ENCODE measurements around the gene MBNL1. TPM values are rescaled to one million over a fixed set of nuclear protein-coding genes. Genes with fewer than 3 reads are reported as not detected.

Gene MBNL1
- polyA plus RNA-seq, 1 donor from 2014 or later, result 12.7 TPM

DNA sequence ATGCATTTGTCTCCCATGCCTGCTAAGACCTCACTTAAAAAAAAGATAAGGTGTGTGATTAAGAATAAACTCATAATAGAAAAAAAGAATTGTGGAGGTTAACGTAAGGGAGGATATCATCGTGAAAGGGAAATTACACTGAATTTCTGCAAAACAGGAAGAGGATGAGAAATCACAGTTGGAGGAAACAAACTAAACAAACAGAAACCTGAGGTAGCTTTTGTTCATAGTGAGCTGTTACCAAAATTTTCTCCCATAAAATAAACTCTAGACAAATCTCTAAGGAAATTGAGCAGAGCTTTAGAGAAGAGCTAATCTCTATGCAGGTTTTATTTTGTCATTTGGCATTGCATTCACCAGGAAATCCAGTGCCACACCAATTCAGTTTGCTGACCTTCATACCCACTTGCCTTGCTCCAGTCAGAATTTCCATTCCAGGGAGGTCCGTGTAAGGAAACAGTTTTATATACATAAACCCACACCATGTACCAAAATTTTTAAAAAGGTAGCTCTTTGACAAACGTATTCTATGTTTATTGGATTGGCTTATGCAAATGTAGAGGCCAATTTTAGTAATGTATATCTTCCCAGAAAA, 231.2 kb downstream of the MBNL1 start:
- H3K27me3 ChIP-seq (ENCODE audit: insufficient read depth, low read depth, low read length), result no peaks in the 10 kb centered on the region
- H2AFZ ChIP-seq (ENCODE audit: low read depth, low read length), result no peak overlapping the region

DNA sequence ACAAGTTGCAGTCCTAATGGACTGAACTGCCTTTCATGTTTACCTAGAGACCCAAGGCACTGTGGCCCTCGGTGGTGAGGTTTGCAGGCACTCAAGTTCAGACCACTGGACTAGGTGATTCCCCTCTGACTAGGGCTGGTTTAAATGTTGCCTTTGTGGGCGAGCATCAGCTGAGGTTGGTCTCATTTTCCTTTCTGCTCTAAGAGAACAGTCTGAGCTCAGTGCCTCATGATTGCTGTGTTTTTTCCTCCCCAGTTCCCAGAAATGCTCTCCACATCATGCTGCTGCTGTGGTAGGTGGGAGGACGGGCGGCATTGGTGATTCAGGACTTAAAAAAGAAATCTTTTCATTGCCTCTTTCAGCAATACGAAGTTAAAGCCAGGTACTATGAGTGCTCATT, 237.2 kb downstream of the MBNL1 start:
- Histone ChIP-seq H3K9me2 (ENCODE audit: insufficient read depth, low read length) (no peaks in the 10 kb centered on the region), H3F3A (ENCODE audit: insufficient read depth, low read length, poor library complexity, severe bottlenecking) (no peaks in the 10 kb centered on the region), H3K36me3 (ENCODE audit: insufficient read depth, low read length) (no peaks in the 10 kb centered on the region), H3K9ac (ENCODE audit: low read length) (no peak overlapping the region), H3K9me3 (ENCODE audit: low read length) (no peaks in the 10 kb centered on the region), H4K20me1 (ENCODE audit: insufficient read depth) (no peaks in the 10 kb centered on the region), H3K4me3 (ENCODE audit: low read length) (no peak overlapping the region), H3K27ac (ENCODE audit: low read length) (no peak overlapping the region), H3K79me2 (replicated peaks; ENCODE audit: insufficient read depth, low read length) (no peaks in the 10 kb centered on the region), H3K27me3 (ENCODE audit: insufficient read depth, low read depth, low read length) (no peaks in the 10 kb centered on the region), H3K4me2 (ENCODE audit: low read length) (no peak overlapping the region), H2AFZ (ENCODE audit: low read depth, low read length) (no peak overlapping the region)
- no peak for TF ChIP-seq SMC3 (conservative IDR thresholded peaks at IDR 0.05; ENCODE audit: poor library complexity)
- TF ChIP-seq, protein P1, sequence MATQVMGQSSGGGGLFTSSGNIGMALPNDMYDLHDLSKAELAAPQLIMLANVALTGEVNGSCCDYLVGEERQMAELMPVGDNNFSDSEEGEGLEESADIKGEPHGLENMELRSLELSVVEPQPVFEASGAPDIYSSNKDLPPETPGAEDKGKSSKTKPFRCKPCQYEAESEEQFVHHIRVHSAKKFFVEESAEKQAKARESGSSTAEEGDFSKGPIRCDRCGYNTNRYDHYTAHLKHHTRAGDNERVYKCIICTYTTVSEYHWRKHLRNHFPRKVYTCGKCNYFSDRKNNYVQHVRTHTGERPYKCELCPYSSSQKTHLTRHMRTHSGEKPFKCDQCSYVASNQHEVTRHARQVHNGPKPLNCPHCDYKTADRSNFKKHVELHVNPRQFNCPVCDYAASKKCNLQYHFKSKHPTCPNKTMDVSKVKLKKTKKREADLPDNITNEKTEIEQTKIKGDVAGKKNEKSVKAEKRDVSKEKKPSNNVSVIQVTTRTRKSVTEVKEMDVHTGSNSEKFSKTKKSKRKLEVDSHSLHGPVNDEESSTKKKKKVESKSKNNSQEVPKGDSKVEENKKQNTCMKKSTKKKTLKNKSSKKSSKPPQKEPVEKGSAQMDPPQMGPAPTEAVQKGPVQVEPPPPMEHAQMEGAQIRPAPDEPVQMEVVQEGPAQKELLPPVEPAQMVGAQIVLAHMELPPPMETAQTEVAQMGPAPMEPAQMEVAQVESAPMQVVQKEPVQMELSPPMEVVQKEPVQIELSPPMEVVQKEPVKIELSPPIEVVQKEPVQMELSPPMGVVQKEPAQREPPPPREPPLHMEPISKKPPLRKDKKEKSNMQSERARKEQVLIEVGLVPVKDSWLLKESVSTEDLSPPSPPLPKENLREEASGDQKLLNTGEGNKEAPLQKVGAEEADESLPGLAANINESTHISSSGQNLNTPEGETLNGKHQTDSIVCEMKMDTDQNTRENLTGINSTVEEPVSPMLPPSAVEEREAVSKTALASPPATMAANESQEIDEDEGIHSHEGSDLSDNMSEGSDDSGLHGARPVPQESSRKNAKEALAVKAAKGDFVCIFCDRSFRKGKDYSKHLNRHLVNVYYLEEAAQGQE (IDR thresholded peaks at IDR 0.05; ENCODE audit: borderline replicate concordance), result no peak
- TF ChIP-seq EZH2 (IDR thresholded peaks at IDR 0.05; ENCODE audit: borderline replicate concordance, insufficient read depth, low read length, poor library complexity, severe bottlenecking), result no peak

More for the DNA sequence above, 231.2 kb downstream of the MBNL1 start:
- no peaks in the 10 kb centered on the region for H3F3A ChIP-seq (ENCODE audit: insufficient read depth, low read length, poor library complexity, severe bottlenecking)
- no peaks in the 10 kb centered on the region for H4K20me1 ChIP-seq (ENCODE audit: insufficient read depth)
- H3K9me3 ChIP-seq (ENCODE audit: low read length), result no peaks in the 10 kb centered on the region
- H3K36me3 ChIP-seq (ENCODE audit: insufficient read depth, low read length), result no peaks in the 10 kb centered on the region
- H3K9me2 ChIP-seq (ENCODE audit: insufficient read depth, low read length), result no peaks in the 10 kb centered on the region
- H3K9ac ChIP-seq (ENCODE audit: low read length), result no peak overlapping the region
- no peak overlapping the region for H3K4me3 ChIP-seq (ENCODE audit: low read length)
- no peak overlapping the region for H3K4me2 ChIP-seq (ENCODE audit: low read length)
- no peaks in the 10 kb centered on the region for H3K79me2 ChIP-seq (replicated peaks; ENCODE audit: insufficient read depth, low read length)
- TF ChIP-seq, protein P1 (IDR thresholded peaks at IDR 0.05; ENCODE audit: borderline replicate concordance), result no peak
- no peak for TF ChIP-seq EZH2 (IDR thresholded peaks at IDR 0.05; ENCODE audit: borderline replicate concordance, insufficient read depth, low read length, poor library complexity, severe bottlenecking)
- no peak for TF ChIP-seq POLR2AphosphoS5 (IDR thresholded peaks at IDR 0.05)
- no peak for TF ChIP-seq EP300 (conservative IDR thresholded peaks at IDR 0.05; ENCODE audit: poor library complexity, severe bottlenecking)
- TF ChIP-seq SMC3 (conservative IDR thresholded peaks at IDR 0.05; ENCODE audit: poor library complexity), result no peak
- no peak for TF ChIP-seq RAD21 (conservative IDR thresholded peaks at IDR 0.05)
- no peak for TF ChIP-seq MXI1 (conservative IDR thresholded peaks at IDR 0.05; ENCODE audit: poor library complexity, severe bottlenecking)
- TF ChIP-seq, protein P2, sequence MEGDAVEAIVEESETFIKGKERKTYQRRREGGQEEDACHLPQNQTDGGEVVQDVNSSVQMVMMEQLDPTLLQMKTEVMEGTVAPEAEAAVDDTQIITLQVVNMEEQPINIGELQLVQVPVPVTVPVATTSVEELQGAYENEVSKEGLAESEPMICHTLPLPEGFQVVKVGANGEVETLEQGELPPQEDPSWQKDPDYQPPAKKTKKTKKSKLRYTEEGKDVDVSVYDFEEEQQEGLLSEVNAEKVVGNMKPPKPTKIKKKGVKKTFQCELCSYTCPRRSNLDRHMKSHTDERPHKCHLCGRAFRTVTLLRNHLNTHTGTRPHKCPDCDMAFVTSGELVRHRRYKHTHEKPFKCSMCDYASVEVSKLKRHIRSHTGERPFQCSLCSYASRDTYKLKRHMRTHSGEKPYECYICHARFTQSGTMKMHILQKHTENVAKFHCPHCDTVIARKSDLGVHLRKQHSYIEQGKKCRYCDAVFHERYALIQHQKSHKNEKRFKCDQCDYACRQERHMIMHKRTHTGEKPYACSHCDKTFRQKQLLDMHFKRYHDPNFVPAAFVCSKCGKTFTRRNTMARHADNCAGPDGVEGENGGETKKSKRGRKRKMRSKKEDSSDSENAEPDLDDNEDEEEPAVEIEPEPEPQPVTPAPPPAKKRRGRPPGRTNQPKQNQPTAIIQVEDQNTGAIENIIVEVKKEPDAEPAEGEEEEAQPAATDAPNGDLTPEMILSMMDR (IDR thresholded peaks at IDR 0.05; ENCODE audit: poor library complexity, severe bottlenecking), result no peak
- H3K27ac ChIP-seq (ENCODE audit: low read length), result no peak overlapping the region

Data from neural cell (in vitro differentiated cells).